Ascending aorta (tissue), 2 donors: ENCODE data around the gene PRRC2B. TPM values are rescaled to one million over a fixed set of nuclear protein-coding genes. Genes with fewer than 3 reads are reported as not detected.

Source experiments
- DNase-seq, 2 donors: peaks; one replicate each; pipeline ENCODE4 v3.0.0-alpha.2; 2019; ENCODE audit warnings: low spot score in 2 of 2
- H3K27ac ChIP-seq, 2 donors: fragments of 200-600 bp; sonication (generic); one replicate each; pipeline ENCODE4 v1.5.1; 2016 to 2017; ENCODE audit warnings: mild to moderate bottlenecking in 1 of 2
- H3K27me3 ChIP-seq: fragments of 200-600 bp; sonication (generic); one replicate; pipeline ENCODE4 v1.5.1; 2017
- H3K36me3 ChIP-seq, 2 donors: fragments of 200-600 bp; sonication (generic); one replicate each; pipeline ENCODE4 v1.5.1; 2016
- H3K4me1 ChIP-seq, 2 donors: fragments of 200-600 bp; sonication (generic); one replicate each; pipeline ENCODE4 v1.5.1; 2016 to 2017; ENCODE audit warnings: mild to moderate bottlenecking in 1 of 2
- H3K4me3 ChIP-seq, 2 donors: fragments of 200-600 bp; sonication (generic); one replicate each; pipeline ENCODE4 v1.5.1; 2016 to 2017; ENCODE audit warnings: mild to moderate bottlenecking in 1 of 2
- H3K9me3 ChIP-seq, 2 donors: fragments of 200-600 bp; sonication (generic); one replicate each; pipeline ENCODE4 v1.5.1; 2016
- intact Hi-C: fragments of 100-400 bp; cut with DNase I; formaldehyde crosslinking; loops from one replicate; pipeline ENCODE4 v1.15.1; 2023
- total RNA-seq: library from RNA; depleted of rRNA; stranded (reverse); fragments of >200 nt; gene quantifications from one replicate; pipeline ENCODE4 v1.1.0, GENCODE V29; 2016
- TF ChIP-seq, protein P1 (sequence below), 3 experiments: fragments of 200-600 bp in 2 of 3; fragments of 450-650 bp in 1 of 3; sonication (generic) in 2 of 3; IDR thresholded peaks; one replicate each; pipeline ENCODE4 v1.5.1; 2016 to 2019; ENCODE audit warnings: antibody characterized with exemption in 3 of 3, mild to moderate bottlenecking in 1 of 3, moderate library complexity in 1 of 3

PRRC2B gene
- total RNA-seq, 1 donor from 2014 or later = 199 TPM

DNA sequence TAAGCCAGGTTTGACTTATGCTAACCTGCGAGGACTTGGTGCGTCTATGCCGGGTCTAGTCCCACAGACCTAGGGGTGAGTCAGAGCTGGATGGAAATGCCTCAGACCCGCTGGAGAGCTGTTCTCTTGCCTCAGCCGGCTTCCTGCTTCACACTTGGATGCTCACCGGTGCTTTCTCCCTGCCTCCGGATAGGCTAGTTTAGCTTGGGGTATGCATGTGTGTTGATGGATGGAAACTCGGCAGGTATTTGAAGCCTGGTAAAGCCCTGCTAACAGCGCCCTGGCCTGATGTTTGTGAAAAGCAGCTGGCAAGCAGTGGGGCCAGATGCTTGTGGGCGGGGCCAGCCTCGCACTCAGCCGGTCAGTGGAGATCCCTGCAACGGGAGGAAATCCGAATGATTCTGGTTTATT is 29.3 kb downstream of the PRRC2B start:
- H3K36me3 ChIP-seq = no peaks in the 10 kb centered on the region
- intact Hi-C loops = no loop called here
- H3K27me3 ChIP-seq = no peaks in the 10 kb centered on the region
- H3K9me3 ChIP-seq = no peaks in the 10 kb centered on the region
- TF ChIP-seq, protein P1, sequence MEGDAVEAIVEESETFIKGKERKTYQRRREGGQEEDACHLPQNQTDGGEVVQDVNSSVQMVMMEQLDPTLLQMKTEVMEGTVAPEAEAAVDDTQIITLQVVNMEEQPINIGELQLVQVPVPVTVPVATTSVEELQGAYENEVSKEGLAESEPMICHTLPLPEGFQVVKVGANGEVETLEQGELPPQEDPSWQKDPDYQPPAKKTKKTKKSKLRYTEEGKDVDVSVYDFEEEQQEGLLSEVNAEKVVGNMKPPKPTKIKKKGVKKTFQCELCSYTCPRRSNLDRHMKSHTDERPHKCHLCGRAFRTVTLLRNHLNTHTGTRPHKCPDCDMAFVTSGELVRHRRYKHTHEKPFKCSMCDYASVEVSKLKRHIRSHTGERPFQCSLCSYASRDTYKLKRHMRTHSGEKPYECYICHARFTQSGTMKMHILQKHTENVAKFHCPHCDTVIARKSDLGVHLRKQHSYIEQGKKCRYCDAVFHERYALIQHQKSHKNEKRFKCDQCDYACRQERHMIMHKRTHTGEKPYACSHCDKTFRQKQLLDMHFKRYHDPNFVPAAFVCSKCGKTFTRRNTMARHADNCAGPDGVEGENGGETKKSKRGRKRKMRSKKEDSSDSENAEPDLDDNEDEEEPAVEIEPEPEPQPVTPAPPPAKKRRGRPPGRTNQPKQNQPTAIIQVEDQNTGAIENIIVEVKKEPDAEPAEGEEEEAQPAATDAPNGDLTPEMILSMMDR (IDR thresholded peaks at IDR 0.05) = no peak
- H3K27ac ChIP-seq = peak overlapping the region; percentile 46 to 76
- peaks cover 26 to 55% of the 10 kb centered on the region in 2 donors for H3K4me1 ChIP-seq
- H3K4me3 ChIP-seq = peak overlapping the region; percentile 15 to 51
- peak; percentile 28 to 82 for DNase-seq

DNA sequence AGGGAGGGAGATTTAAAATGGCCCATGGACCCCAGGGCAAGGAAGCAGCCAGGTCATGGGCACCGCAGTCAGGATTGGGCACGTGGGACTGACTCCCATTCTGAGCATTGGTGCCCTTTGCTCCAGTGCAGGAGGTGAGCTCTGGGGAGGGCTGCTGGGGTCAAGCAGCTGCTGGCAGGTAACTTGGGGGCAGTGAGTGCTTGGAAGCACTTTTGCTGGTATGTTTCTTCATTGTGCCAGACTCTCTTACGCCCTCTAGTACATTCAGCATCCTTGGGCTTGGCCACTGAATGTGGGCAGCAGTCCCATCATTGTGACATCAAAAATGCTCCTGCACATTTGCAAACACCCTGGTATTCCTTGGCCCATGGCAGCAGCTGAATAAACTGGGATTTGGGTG is 32.7 kb downstream of the PRRC2B start:
- H3K4me1 ChIP-seq = peaks cover 20 to 32% of the 10 kb centered on the region in 2 donors
- TF ChIP-seq, protein P1 (IDR thresholded peaks at IDR 0.05) = no peak
- H3K27me3 ChIP-seq = no peaks in the 10 kb centered on the region
- intact Hi-C loops = no loop called here
- peaks cover 0 to 3% of the 10 kb centered on the region in 2 donors for H3K36me3 ChIP-seq
- no peaks in the 10 kb centered on the region for H3K9me3 ChIP-seq
- H3K4me3 ChIP-seq = no peak overlapping the region
- no peak overlapping the region for H3K27ac ChIP-seq
- DNase-seq = no peak

DNA sequence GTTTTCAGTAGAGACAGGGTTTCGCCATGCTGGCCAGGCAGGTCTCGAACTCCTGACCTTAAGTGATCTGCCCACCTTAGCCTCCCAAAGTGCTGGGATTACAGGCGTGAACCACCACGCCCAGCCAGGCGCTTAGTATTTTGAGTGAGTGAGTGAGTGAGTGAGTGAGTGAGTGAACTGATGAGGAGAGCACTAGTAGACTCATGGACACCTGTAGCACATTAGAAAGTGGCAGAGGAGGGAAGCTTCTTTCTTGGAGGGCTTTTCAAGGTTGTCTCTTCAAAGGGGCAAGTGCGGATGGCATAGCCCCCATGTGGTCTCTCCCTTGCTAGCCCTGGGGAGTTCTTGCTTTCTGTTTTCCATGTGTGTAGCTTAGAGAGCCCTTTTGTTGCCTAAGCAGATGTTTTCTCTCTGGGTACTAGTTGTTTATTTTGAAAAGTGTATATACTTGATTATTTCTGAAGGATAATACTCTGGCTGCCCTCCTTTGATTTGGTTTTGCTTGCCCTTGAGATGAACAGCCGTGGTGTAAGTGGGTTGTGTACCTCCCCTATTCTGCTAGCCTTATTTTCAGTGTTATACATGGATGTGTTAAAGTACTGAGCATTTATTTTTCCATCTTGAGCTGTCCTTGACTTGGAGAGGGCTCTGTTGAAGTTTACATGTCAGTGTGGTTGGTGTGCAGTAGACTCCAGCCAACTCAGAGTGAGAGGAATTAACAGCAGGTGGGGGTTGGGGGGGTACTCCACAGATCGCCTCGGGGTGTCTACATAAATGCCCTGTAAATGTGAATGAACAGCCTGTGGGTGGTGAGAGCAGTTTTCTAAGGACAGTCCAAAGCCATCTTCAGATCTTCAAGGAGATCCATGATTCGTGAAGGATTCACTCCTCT is 35.5 kb downstream of the PRRC2B start:
- Histone ChIP-seq H3K27ac (no peak overlapping the region), H3K4me1 (peaks cover 0 to 5% of the 10 kb centered on the region in 2 donors), H3K4me3 (no peak overlapping the region), H3K9me3 (no peaks in the 10 kb centered on the region), H3K27me3 (no peaks in the 10 kb centered on the region), H3K36me3 (peaks cover 20 to 24% of the 10 kb centered on the region in 2 donors)
- TF ChIP-seq, protein P1 (IDR thresholded peaks at IDR 0.05) = no peak
- intact Hi-C loops = loop anchor here (5.0 kb wide), 1 partner anchor 37 kb away; the partner anchor contains the start of gene PRRC2B
- DNase-seq = no peak

DNA sequence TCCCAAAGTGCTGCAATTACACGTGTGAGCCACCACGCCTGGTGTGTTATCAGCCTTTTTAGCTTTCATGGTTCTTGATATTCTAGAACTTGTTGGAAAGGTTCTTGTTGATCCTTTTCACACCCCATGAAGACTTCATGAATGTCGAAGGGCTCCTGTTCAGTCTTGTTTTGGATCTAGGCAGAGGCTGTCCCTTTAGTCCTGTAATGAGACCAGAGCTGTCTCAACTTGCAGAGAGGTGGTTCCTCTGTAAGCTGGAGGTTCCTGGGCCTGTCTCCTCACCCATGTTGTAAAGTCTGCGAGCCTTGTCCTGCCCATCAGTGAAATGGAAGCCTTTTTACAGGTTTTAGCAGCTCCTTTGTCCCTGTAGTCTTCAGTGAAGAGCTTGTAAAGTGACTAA is 38.2 kb downstream of the PRRC2B start:
- Histone ChIP-seq H3K27me3 (no peaks in the 10 kb centered on the region), H3K9me3 (no peaks in the 10 kb centered on the region), H3K27ac (no peak overlapping the region), H3K4me3 (no peak overlapping the region), H3K36me3 (peaks cover 25 to 39% of the 10 kb centered on the region in 2 donors), H3K4me1 (peaks cover 4 to 18% of the 10 kb centered on the region in 2 donors)
- TF ChIP-seq, protein P1 (IDR thresholded peaks at IDR 0.05) = no peak
- no peak for DNase-seq
- intact Hi-C loops = loop anchor here (5.0 kb wide), 1 partner anchor 40 kb away; the partner anchor contains the start of gene PRRC2B

DNA sequence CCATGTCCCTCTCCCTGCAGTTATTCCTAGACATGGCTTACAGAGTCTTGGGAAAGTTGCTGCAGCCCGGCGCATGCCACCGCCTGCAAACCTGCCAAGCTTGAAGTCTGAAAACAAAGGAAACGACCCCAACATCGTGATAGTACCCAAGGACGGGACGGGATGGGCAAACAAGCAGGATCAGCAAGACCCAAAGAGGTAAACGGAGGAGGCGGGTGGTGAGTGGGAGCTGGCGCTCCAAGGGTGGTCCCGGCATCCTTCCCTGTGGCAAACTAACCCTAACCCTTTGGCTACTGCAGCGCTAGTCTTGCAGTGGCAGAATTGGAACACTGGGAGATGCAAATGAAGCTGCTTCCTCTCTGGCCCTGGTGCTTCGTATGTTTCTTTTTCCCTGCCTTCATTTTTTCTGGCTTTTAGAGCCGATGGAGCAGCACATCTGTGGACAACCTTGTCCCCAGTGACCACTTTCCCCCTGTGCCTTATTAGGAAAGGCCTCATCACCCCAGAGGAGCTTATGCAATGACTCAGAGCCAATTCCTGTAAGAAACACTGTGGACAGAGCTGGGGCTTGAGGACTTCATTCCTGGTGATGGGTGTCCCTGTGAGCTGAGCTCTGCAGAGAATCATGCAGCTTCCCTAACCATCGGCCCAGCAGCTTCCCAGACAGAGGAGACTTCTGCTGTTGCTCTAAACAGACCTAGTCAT is 38.9 kb downstream of the PRRC2B start:
- peaks cover 4 to 18% of the 10 kb centered on the region in 2 donors for H3K4me1 ChIP-seq
- H3K27ac ChIP-seq = no peak overlapping the region
- H3K9me3 ChIP-seq = no peaks in the 10 kb centered on the region
- no peak for DNase-seq
- peaks cover 32 to 46% of the 10 kb centered on the region in 2 donors for H3K36me3 ChIP-seq
- TF ChIP-seq, protein P1 (IDR thresholded peaks at IDR 0.05) = no peak
- intact Hi-C loops = loop anchor here (5.0 kb wide), 1 partner anchor 40 kb away; the partner anchor contains the start of gene PRRC2B
- H3K27me3 ChIP-seq = no peaks in the 10 kb centered on the region
- no peak overlapping the region for H3K4me3 ChIP-seq
